KMS-11 (cell line): Measurements from ENCODE around the gene DDX27.
A peak's percentile ranks its signal among the peaks of the same experiment; 100 is the strongest.

Source experiments
- H2AFZ ChIP-seq: fragments of 200-600 bp; sonication (generic); 2 replicates; pipeline ENCODE4 v1.6.1; 2016; ENCODE audit warnings: antibody characterized with exemption, mixed run types, low read depth
- H3K27ac ChIP-seq: fragments of 200-600 bp; sonication (generic); 2 replicates; pipeline ENCODE4 v1.6.1; 2016; ENCODE audit warnings: mild to moderate bottlenecking, mixed run types
- H3K27me3 ChIP-seq: fragments of 200-600 bp; sonication (generic); 2 replicates; pipeline ENCODE4 v1.6.1; 2017; ENCODE audit warnings: mild to moderate bottlenecking, low read depth, mixed run types, moderate library complexity; ENCODE audit not compliant: insufficient read depth
- H3K36me3 ChIP-seq: fragments of 200-600 bp; sonication (generic); 2 replicates; pipeline ENCODE4 v1.6.1; 2017; ENCODE audit warnings: mild to moderate bottlenecking, mixed run types; ENCODE audit not compliant: insufficient read depth
- H3K4me1 ChIP-seq: fragments of 200-600 bp; sonication (generic); 2 replicates; pipeline ENCODE4 v1.6.1; 2016; ENCODE audit warnings: mild to moderate bottlenecking, low read depth, mixed run types; ENCODE audit not compliant: poor library complexity, severe bottlenecking
- H3K4me2 ChIP-seq: fragments of 200-600 bp; sonication (generic); 2 replicates; pipeline ENCODE4 v1.7.0; 2016; ENCODE audit warnings: mild to moderate bottlenecking, mixed run types
- H3K4me3 ChIP-seq: fragments of 200-600 bp; sonication (generic); IDR thresholded peaks from 2 replicates; pipeline ENCODE4 v1.6.1; 2017; ENCODE audit warnings: low read depth, low read length, mixed read lengths; ENCODE audit not compliant: insufficient read depth
- H3K79me2 ChIP-seq: fragments of 200-600 bp; sonication (generic); 2 replicates; pipeline ENCODE4 v1.6.1; 2016; ENCODE audit warnings: low read depth, mixed run types; ENCODE audit not compliant: insufficient read depth
- H3K9ac ChIP-seq: fragments of 200-600 bp; sonication (generic); 2 replicates; pipeline ENCODE4 v1.6.1; 2016; ENCODE audit warnings: mild to moderate bottlenecking, mixed run types
- H4K20me1 ChIP-seq: fragments of 200-600 bp; sonication (generic); 2 replicates; pipeline ENCODE4 v1.6.1; 2016; ENCODE audit warnings: mild to moderate bottlenecking, mixed run types; ENCODE audit not compliant: insufficient read depth
- TF ChIP-seq, protein P1 (sequence below): fragments of 200-600 bp; sonication (generic); conservative IDR thresholded peaks from 2 replicates; pipeline ENCODE4 v1.6.1; 2017; ENCODE audit warnings: low read depth, mild to moderate bottlenecking, antibody characterized with exemption, low read length, moderate library complexity, mixed read lengths

Gene DDX27

DNA sequence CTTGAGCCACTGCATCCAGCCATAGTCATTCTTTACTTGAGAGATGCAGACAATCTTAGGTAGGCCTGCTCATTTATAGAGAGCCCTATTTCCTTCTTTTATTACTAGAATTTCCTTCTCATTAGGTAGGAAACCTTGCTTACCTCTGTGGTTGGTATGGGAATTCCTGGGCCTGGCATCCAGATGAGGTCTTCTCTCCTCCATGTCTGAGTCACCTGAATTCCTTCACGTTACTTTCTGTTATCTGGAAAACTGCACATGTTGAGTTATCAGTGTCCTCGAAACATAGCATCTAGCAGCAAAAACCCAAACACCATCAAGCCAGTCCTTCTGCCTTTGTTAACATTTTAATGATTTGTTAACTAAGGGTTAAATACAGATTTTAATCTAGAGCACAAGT lies 56.4 kb downstream of the DDX27 start:
- peaks cover 20% of the 10 kb centered on the region for H3K36me3 ChIP-seq
- TF ChIP-seq, protein P1, sequence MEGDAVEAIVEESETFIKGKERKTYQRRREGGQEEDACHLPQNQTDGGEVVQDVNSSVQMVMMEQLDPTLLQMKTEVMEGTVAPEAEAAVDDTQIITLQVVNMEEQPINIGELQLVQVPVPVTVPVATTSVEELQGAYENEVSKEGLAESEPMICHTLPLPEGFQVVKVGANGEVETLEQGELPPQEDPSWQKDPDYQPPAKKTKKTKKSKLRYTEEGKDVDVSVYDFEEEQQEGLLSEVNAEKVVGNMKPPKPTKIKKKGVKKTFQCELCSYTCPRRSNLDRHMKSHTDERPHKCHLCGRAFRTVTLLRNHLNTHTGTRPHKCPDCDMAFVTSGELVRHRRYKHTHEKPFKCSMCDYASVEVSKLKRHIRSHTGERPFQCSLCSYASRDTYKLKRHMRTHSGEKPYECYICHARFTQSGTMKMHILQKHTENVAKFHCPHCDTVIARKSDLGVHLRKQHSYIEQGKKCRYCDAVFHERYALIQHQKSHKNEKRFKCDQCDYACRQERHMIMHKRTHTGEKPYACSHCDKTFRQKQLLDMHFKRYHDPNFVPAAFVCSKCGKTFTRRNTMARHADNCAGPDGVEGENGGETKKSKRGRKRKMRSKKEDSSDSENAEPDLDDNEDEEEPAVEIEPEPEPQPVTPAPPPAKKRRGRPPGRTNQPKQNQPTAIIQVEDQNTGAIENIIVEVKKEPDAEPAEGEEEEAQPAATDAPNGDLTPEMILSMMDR, result no peak
- no peak overlapping the region for H2AFZ ChIP-seq
- peak overlapping the region; percentile 28; the same call in 1 of the 2 replicates for H3K27ac ChIP-seq
- H3K27me3 ChIP-seq, result no peaks in the 10 kb centered on the region
- H3K79me2 ChIP-seq, result peaks cover 43% of the 10 kb centered on the region
- H4K20me1 ChIP-seq, result peaks cover 5% of the 10 kb centered on the region; the same call in 1 of the 2 replicates
- H3K9ac ChIP-seq, result no peak overlapping the region
- no peak overlapping the region for H3K4me3 ChIP-seq
- H3K4me2 ChIP-seq, result peak overlapping the region; percentile 83
- H3K4me1 ChIP-seq, result peaks cover 66% of the 10 kb centered on the region

DNA sequence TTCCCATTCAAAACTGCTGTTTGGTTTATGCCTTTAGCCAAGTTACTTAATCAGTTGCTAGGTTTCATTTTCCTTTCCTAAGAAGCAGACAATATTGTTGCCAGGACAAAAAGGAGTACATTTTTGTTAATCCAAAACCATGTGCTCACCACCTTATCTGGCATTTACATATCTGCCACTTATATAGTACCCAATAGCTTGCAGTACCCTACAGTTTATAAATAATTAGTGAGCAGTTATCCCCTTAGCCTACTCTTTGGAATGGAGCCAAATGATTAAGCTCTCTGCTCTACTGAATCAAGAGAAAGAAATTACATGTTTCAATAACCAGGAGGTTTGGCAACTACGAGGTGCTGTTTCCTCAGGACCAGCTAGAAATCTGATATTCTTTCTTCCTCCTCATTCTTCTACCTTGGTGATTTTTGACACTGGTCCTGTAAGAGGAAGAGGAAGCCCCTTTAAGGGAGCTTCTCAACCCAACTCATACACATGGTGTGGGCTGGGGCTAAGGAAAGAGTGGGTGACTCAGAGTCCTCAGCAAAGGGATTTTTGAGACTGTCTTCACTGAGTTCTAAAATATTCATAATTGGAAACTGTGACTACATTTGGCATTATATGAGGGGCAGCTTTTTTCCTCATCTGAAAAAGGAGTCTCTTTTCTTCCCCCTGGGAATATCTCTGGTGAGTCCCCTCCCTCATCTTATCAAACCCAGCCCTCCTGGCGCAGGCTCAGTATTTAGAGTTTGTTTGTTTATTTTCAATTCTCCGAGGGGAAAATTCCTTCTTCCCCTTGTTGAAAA lies 57.1 kb downstream of the DDX27 start:
- H3K4me1 ChIP-seq, result peaks cover 73% of the 10 kb centered on the region
- peak overlapping the region; percentile 83 for H3K4me2 ChIP-seq
- peaks cover 48% of the 10 kb centered on the region for H3K79me2 ChIP-seq
- H3K27ac ChIP-seq, result peak overlapping the region; percentile 28; the same call in 1 of the 2 replicates
- peaks cover 11% of the 10 kb centered on the region; the same call in 1 of the 2 replicates for H4K20me1 ChIP-seq
- H3K9ac ChIP-seq, result peak overlapping the region; percentile 92; the same call in 1 of the 2 replicates
- no peaks in the 10 kb centered on the region for H3K27me3 ChIP-seq
- H3K4me3 ChIP-seq, result no peak overlapping the region
- TF ChIP-seq, protein P1, result no peak
- peaks cover 28% of the 10 kb centered on the region for H3K36me3 ChIP-seq
- no peak overlapping the region for H2AFZ ChIP-seq

DNA sequence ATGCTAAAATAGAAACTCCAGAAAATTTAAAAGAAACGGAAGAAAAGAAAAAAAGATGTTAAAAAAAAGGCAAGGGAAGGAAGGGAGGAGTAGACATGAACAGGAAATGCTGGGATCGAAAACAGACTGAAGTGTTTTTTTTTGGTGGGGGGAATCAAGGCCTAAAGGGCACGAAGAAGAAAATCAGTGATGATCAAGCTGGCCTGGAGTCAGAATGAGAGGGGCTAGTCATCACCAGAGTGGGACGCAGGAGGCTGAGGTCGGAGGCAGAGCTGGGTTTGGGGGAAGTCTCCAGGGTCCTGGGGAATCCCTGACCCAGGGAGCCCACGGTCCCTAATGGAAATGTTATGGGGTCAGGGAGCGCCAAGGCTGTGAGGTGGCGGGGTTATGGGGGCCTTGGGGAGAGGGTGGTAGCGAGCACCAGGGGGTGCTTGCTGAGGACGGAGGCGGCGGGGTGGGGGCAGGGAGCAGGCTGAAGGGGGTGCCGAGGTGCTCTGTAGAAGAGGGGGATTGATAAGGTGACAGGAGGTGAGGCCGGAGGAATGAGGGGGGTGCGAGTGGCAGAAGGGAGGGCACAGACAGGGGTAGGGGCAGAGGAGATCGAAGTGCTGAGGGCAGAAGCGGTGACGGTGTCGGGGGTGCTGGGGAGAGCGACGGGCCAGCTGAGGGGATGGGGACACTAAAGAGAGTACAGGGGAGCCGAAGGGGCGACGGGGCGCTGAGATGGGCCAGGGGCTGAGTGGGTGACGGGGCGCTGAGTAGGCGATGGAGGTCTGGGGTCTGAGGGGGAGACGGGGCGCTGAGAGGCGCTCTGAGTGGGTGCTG lies 58.0 kb downstream of the DDX27 start:
- Histone ChIP-seq H4K20me1 (peaks cover 19% of the 10 kb centered on the region), H3K36me3 (peaks cover 36% of the 10 kb centered on the region), H3K27ac (peak overlapping the region; percentile 78), H3K4me3 (no peak overlapping the region), H2AFZ (peak overlapping the region; percentile 62), H3K79me2 (peaks cover 56% of the 10 kb centered on the region), H3K27me3 (no peaks in the 10 kb centered on the region), H3K4me1 (peaks cover 74% of the 10 kb centered on the region), H3K9ac (peak overlapping the region; percentile 92), H3K4me2 (peak overlapping the region; percentile 83)
- TF ChIP-seq, protein P1, result no peak

DNA sequence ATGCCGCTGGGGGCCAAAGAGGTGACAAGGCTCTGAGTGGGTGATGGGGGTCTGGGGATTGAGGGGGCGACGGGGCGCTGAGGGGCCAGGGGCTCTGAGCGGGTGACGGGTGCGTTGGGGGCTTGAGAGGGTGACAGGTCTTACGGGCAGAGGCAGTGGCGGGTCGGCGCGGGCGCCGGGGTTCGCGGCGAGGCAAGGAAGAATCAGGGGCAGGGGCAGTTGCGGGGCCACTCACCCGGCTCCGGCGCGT lies 58.5 kb downstream of the DDX27 start:
- peaks cover 74% of the 10 kb centered on the region for H3K4me1 ChIP-seq
- peaks cover 61% of the 10 kb centered on the region for H3K79me2 ChIP-seq
- peaks cover 41% of the 10 kb centered on the region for H3K36me3 ChIP-seq
- TF ChIP-seq, protein P1, result no peak
- peak overlapping the region; percentile 62 for H2AFZ ChIP-seq
- H3K4me2 ChIP-seq, result peak overlapping the region; percentile 83; the same call in 1 of the 2 replicates
- no peaks in the 10 kb centered on the region for H3K27me3 ChIP-seq
- H4K20me1 ChIP-seq, result peaks cover 25% of the 10 kb centered on the region
- peak overlapping the region; percentile 78 for H3K27ac ChIP-seq
- H3K4me3 ChIP-seq, result no peak overlapping the region
- H3K9ac ChIP-seq, result peak overlapping the region; percentile 92
